H1 (cell line): ENCODE measurements around the gene DHPS. TPM values are rescaled to one million over a fixed set of nuclear protein-coding genes. Genes with fewer than 3 reads are reported as not detected.

ENCODE experiments used
- CTCF ChIA-PET: fragments of 300-600 bp; sonication (Branson Sonifier 250); formaldehyde crosslinking; loops from one replicate; lab custom pipeline; 2021; ENCODE audit not compliant: partially characterized antibody; lab: Charles Lee
- POLR2A ChIA-PET: fragments of 300-600 bp; sonication (Branson Sonifier 250); formaldehyde crosslinking; loops from one replicate; lab custom pipeline; 2021; ENCODE audit warnings: inconsistent platforms; ENCODE audit not compliant: partially characterized antibody; lab: Charles Lee
- DNase-seq, 2 experiments: peaks; one replicate each; pipeline versions ENCODE4 v3.0.0 to v3.0.0-alpha.2; 2010 to 2022; ENCODE audit warnings: low spot score in 2 of 2, low read depth in 1 of 2, mixed read lengths in 1 of 2
- FAIRE-seq: peaks from 2 replicates; lab custom pipeline; 2011; peaks lifted over from hg19 to GRCh38; lab: Jason Lieb, UNC
- H2AFZ ChIP-seq: 2 replicates; pipeline ENCODE4 v1.8.1; 2012; ENCODE audit warnings: low read length, inconsistent platforms
- H2AK5ac ChIP-seq: 2 replicates; pipeline ENCODE4 v1.6.1; 2013; ENCODE audit warnings: low read depth, low read length
- H2BK120ac ChIP-seq: replicated peaks from 2 replicates; pipeline ENCODE3; 2013; ENCODE audit warnings: low read depth, low read length, inconsistent platforms
- H2BK12ac ChIP-seq: 2 replicates; pipeline ENCODE4 v1.6.1; 2013; ENCODE audit warnings: low read depth, low read length
- H2BK15ac ChIP-seq: 2 replicates; pipeline ENCODE4 v1.6.1; 2013; ENCODE audit warnings: low read length
- H2BK20ac ChIP-seq: 2 replicates; pipeline ENCODE4 v1.6.1; 2013; ENCODE audit warnings: low read length
- H2BK5ac ChIP-seq: 2 replicates; pipeline ENCODE4 v1.6.1; 2013; ENCODE audit warnings: low read depth, low read length
- H3K14ac ChIP-seq: 2 replicates; pipeline ENCODE4 v1.6.1; 2013; ENCODE audit warnings: inconsistent platforms; ENCODE audit not compliant: insufficient read length
- H3K18ac ChIP-seq: 2 replicates; pipeline ENCODE4 v1.6.1; 2013; ENCODE audit warnings: low read length; ENCODE audit errors: extremely low read depth
- H3K23ac ChIP-seq: 2 replicates; pipeline ENCODE4 v1.6.1; 2013; ENCODE audit warnings: inconsistent platforms; ENCODE audit not compliant: insufficient read length
- H3K23me2 ChIP-seq: 2 replicates; pipeline ENCODE4 v1.6.1; 2013; ENCODE audit warnings: low read depth, low read length
- H3K27ac ChIP-seq: 2 replicates; pipeline ENCODE4 v1.6.1; 2011; ENCODE audit warnings: low read depth, low read length, inconsistent platforms
- H3K27me3 ChIP-seq, 4 experiments: replicated peaks in 1 of 4; 1 replicate in 1 of 4; 2 replicates in 3 of 4; pipeline versions ENCODE4 v1.6.1 to v1.8.1; 2011 to 2013; ENCODE audit warnings: low read length in 3 of 4, mild to moderate bottlenecking in 3 of 4, inconsistent platforms in 2 of 4, mixed read lengths in 2 of 4, moderate library complexity in 1 of 4; ENCODE audit not compliant: control insufficient read depth in 3 of 4, insufficient read depth in 3 of 4; ENCODE audit errors: extremely low read depth in 1 of 4
- H3K36me3 ChIP-seq, 4 experiments: 2 replicates each; pipeline versions ENCODE4 v1.6.1 to v1.8.1; 2011 to 2013; ENCODE audit warnings: mild to moderate bottlenecking in 4 of 4, low read length in 3 of 4, moderate library complexity in 2 of 4, control low read depth in 1 of 4, inconsistent platforms in 1 of 4; ENCODE audit not compliant: insufficient read depth in 4 of 4, control insufficient read depth in 2 of 4
- H3K4ac ChIP-seq: replicated peaks from 2 replicates; pipeline ENCODE3; 2013; ENCODE audit warnings: low read length, low read depth, mixed read lengths, inconsistent platforms; ENCODE audit not compliant: insufficient read length
- H3K4me1 ChIP-seq, 4 experiments: replicated peaks in 1 of 4; 1 replicate in 1 of 4; 2 replicates in 3 of 4; pipeline versions ENCODE4 v1.6.1 to v1.8.1; 2011 to 2013; ENCODE audit warnings: low read length in 3 of 4, inconsistent platforms in 2 of 4, mixed read lengths in 1 of 4; ENCODE audit not compliant: insufficient read depth in 4 of 4, control insufficient read depth in 3 of 4
- H3K4me2 ChIP-seq, 2 experiments: 2 replicates each; pipeline versions ENCODE4 v1.6.1 to v1.8.1; 2011 to 2013; ENCODE audit warnings: low read depth in 2 of 2, low read length in 2 of 2, control low read depth in 1 of 2, inconsistent platforms in 1 of 2, mild to moderate bottlenecking in 1 of 2; ENCODE audit not compliant: insufficient read depth in 1 of 2
- H3K4me3 ChIP-seq, 4 experiments: fragments of 200-600, 300-600 bp in 1 of 4; sonication (generic), shearing (Covaris generic), sonication (Bioruptor Twin) in 1 of 4; 2 replicates each; pipeline versions ENCODE4 v1.5.1 to v1.8.1; 2011 to 2016; ENCODE audit warnings: low read length in 4 of 4, low read depth in 3 of 4, control low read depth in 2 of 4, inconsistent platforms in 2 of 4, mild to moderate bottlenecking in 2 of 4, mixed read lengths in 1 of 4, moderate library complexity in 1 of 4; ENCODE audit not compliant: insufficient read depth in 2 of 4; ENCODE audit errors: extremely low read depth in 1 of 4
- H3K56ac ChIP-seq: replicated peaks from 2 replicates; pipeline ENCODE3; 2013; ENCODE audit warnings: low read depth, mild to moderate bottlenecking, mixed read lengths, low read length, inconsistent platforms; ENCODE audit not compliant: insufficient read length
- H3K79me1 ChIP-seq: 2 replicates; pipeline ENCODE4 v1.6.1; 2013; ENCODE audit warnings: low read depth, low read length, control low read depth
- H3K79me2 ChIP-seq, 2 experiments: 2 replicates each; pipeline versions ENCODE4 v1.6.1 to v1.8.1; 2012 to 2013; ENCODE audit warnings: low read length in 2 of 2, mild to moderate bottlenecking in 2 of 2, inconsistent platforms in 1 of 2; ENCODE audit not compliant: insufficient read depth in 2 of 2, control insufficient read depth in 1 of 2
- H3K9ac ChIP-seq, 4 experiments: replicated peaks in 1 of 4; 1 replicate in 1 of 4; 2 replicates in 3 of 4; pipeline versions ENCODE4 v1.6.1 to v1.8.1; 2011 to 2013; ENCODE audit warnings: low read depth in 3 of 4, low read length in 3 of 4, control low read depth in 2 of 4, mild to moderate bottlenecking in 2 of 4, moderate library complexity in 2 of 4, inconsistent platforms in 1 of 4; ENCODE audit errors: extremely low read depth in 1 of 4
- H3K9me3 ChIP-seq, 2 experiments: 2 replicates each; pipeline versions ENCODE4 v1.6.1 to v1.8.1; 2012 to 2013; ENCODE audit warnings: mild to moderate bottlenecking in 2 of 2, moderate library complexity in 2 of 2, control low read depth in 1 of 2, inconsistent platforms in 1 of 2, low read depth in 1 of 2, low read length in 1 of 2, mixed read lengths in 1 of 2; ENCODE audit not compliant: insufficient read depth in 2 of 2
- H4K20me1 ChIP-seq, 2 experiments: replicated peaks in 1 of 2; 2 replicates each; pipeline versions ENCODE3 to v1.8.1; 2011 to 2013; ENCODE audit warnings: inconsistent platforms in 2 of 2, low read length in 2 of 2, mild to moderate bottlenecking in 1 of 2; ENCODE audit not compliant: insufficient read depth in 2 of 2, control insufficient read depth in 1 of 2
- H4K5ac ChIP-seq: 2 replicates; pipeline ENCODE4 v1.6.1; 2013; ENCODE audit warnings: low read length, low read depth, mixed read lengths, inconsistent platforms; ENCODE audit not compliant: insufficient read length
- H4K8ac ChIP-seq: 2 replicates; pipeline ENCODE4 v1.8.0; 2013; ENCODE audit warnings: mild to moderate bottlenecking, moderate library complexity, low read length, inconsistent platforms; ENCODE audit not compliant: insufficient read depth; ENCODE audit errors: extremely low read depth
- H4K91ac ChIP-seq: replicated peaks from 2 replicates; pipeline ENCODE3; 2013; ENCODE audit warnings: low read length, mixed read lengths, inconsistent platforms; ENCODE audit not compliant: insufficient read length
- ATF3 ChIP-seq: IDR thresholded peaks from 2 replicates; pipeline ENCODE4 v1.6.1; 2011; ENCODE audit warnings: low read depth, mild to moderate bottlenecking, low read length; ENCODE audit not compliant: insufficient read depth
- CHD2 ChIP-seq: IDR thresholded peaks from 2 replicates; pipeline ENCODE4 v1.6.1; 2012; ENCODE audit warnings: low read length, improper control_type of control experiment
- CTCF ChIP-seq, 3 experiments: IDR thresholded peaks; 1 replicate in 2 of 3; 2 replicates in 1 of 3; pipeline versions ENCODE4 v1.5.1 to v1.6.1; 2011; ENCODE audit warnings: low read length in 3 of 3, mild to moderate bottlenecking in 3 of 3, inconsistent platforms in 2 of 3, low read depth in 1 of 3, moderate library complexity in 1 of 3; ENCODE audit not compliant: insufficient read depth in 1 of 3; ENCODE audit errors: control extremely low read depth in 1 of 3
- JUND ChIP-seq: IDR thresholded peaks from 2 replicates; pipeline ENCODE4 v1.6.1; 2011; ENCODE audit warnings: mild to moderate bottlenecking, improper control_type of control experiment, low read length
- KDM5A ChIP-seq: fragments of 200-600 bp; IDR thresholded peaks from 2 replicates; pipeline ENCODE4 v1.7.1; 2012; ENCODE audit warnings: mild to moderate bottlenecking, low read length, inconsistent platforms, mixed read lengths
- RBBP5 ChIP-seq: IDR thresholded peaks from 2 replicates; pipeline ENCODE4 v1.7.1; 2012; ENCODE audit warnings: low read depth, mild to moderate bottlenecking, inconsistent platforms, low read length, moderate library complexity, borderline replicate concordance
- SAP30 ChIP-seq: fragments of 300-600 bp; sonication (generic); IDR thresholded peaks from 2 replicates; pipeline ENCODE4 v1.7.1; 2012; ENCODE audit warnings: low read length, moderate library complexity, mild to moderate bottlenecking, inconsistent platforms; ENCODE audit not compliant: insufficient read depth, insufficient replicate concordance
- SIN3A ChIP-seq, 2 experiments: IDR thresholded peaks in 1 of 2; conservative IDR thresholded peaks in 1 of 2; 2 replicates each; pipeline ENCODE4 v1.6.1; 2011 to 2012; ENCODE audit warnings: low read length in 2 of 2, improper control_type of control experiment in 1 of 2, low read depth in 1 of 2, mild to moderate bottlenecking in 1 of 2
- SP4 ChIP-seq: IDR thresholded peaks from 2 replicates; pipeline ENCODE4 v1.6.1; 2012; ENCODE audit warnings: low read length, inconsistent platforms
- TBP ChIP-seq: IDR thresholded peaks from 2 replicates; pipeline ENCODE4 v1.6.1; 2011; ENCODE audit warnings: low read depth, low read length, improper control_type of control experiment
- WGBS, 2 experiments: shearing (Covaris generic) in 1 of 2; methylation state at CpG; one replicate each; pipeline versions ENCODE4 v1.1.6 to v1.1.7; 2013 to 2015; ENCODE audit warnings: low lambda C conversion rate in 2 of 2, mixed read lengths in 2 of 2, inconsistent platforms in 1 of 2, low coverage in 1 of 2, missing lambda C conversion rate in 1 of 2; ENCODE audit not compliant: insufficient replicate concordance in 2 of 2, insufficient coverage in 1 of 2, insufficient read length in 1 of 2; ENCODE audit errors: extremely low coverage in 1 of 2, missing lambda C conversion rate in 1 of 2; 5-methylcytosine and 5-hydroxymethylcytosine counted together
- polyA plus RNA-seq, 7 experiments: library from polyadenylated mRNA; depleted of rRNA in 3 of 7; stranded (reverse) in 5 of 7; unstranded in 2 of 7; fragments of >200 nt in 5 of 7; fragments of 200-250 nt in 2 of 7; gene quantifications; 1 replicate in 5 of 7; 2 replicates in 1 of 7; 4 replicates in 1 of 7; pipeline versions ENCODE4 v1.2.1 to v1.2.3, GENCODE V29; 2011 to 2013; ENCODE audit warnings: missing spikeins in 2 of 7, mixed read lengths in 2 of 7
- total RNA-seq: library from RNA; stranded (reverse); fragmentation: NEBNext Ultra II Directional; extraction: Animal tissue kit (Norgen Biotek cat#: 25700); gene quantifications from 2 replicates; pipeline ENCODE4 v1.2.1, GENCODE V29; 2021

DHPS gene
- total and polyA plus RNA-seq, 2 of the 8 experiments (the other 6 are each of a cell fraction or from before 2014, with no cell fraction given) = 86.6 to 99.6 TPM

GRCh38 chr19:12698138-12698537, 16.5 kb upstream of the DHPS start:
- H3K56ac ChIP-seq = no peak overlapping the region
- no peak overlapping the region for H3K9ac ChIP-seq
- H3K4ac ChIP-seq = no peak overlapping the region
- H3K4me1 ChIP-seq = peaks cover 0 to 7% (median 4%) of the 10 kb centered on the region in 4 experiments; a peak in 2 of 7 replicates
- H3K9me3 ChIP-seq = no peaks in the 10 kb centered on the region
- no peaks in the 10 kb centered on the region for H3K79me2 ChIP-seq
- H3K14ac ChIP-seq = no peak overlapping the region
- no peaks in the 10 kb centered on the region for H3K79me1 ChIP-seq
- H4K91ac ChIP-seq = no peak overlapping the region
- no peaks in the 10 kb centered on the region for H3K27me3 ChIP-seq
- peaks cover 7% of the 10 kb centered on the region; the same call in 1 of the 2 replicates for H3K23me2 ChIP-seq
- 88% methylated on average over 6 of the region's 6 CpGs; no CpG with 5 or more reads in 1 of the 2 experiments for WGBS, 2 experiments
- no peak overlapping the region for H2BK120ac ChIP-seq
- H4K8ac ChIP-seq = no peak overlapping the region
- POLR2A ChIA-PET = interaction anchor here (0.7 to 9.2 kb wide), 11 partner anchors 10 to 64 kb away, joined by 3 to 93 read pairs (median 7); partner anchors contain the start of genes DHPS, GET3, GNG14 and TNPO2
- FAIRE-seq = no peak
- no peak overlapping the region for H2BK5ac ChIP-seq
- H3K4me3 ChIP-seq = no peak overlapping the region
- no peak overlapping the region for H2AK5ac ChIP-seq
- H2BK20ac ChIP-seq = no peak overlapping the region
- peaks cover 4 to 6% of the 10 kb centered on the region in 2 experiments for H4K20me1 ChIP-seq
- CTCF ChIA-PET = interaction anchor here (1.2 to 1.7 kb wide), 4 partner anchors 16 to 187 kb away, joined by 3 to 6 read pairs (median 4); no protein-coding TSS in a partner anchor
- DNase-seq = no peak
- H2BK12ac ChIP-seq = no peak overlapping the region
- no peak overlapping the region for H2BK15ac ChIP-seq
- no peak overlapping the region for H3K23ac ChIP-seq
- H3K36me3 ChIP-seq = peaks cover 19 to 42% (median 25%) of the 10 kb centered on the region in 4 experiments
- H3K27ac ChIP-seq = no peak overlapping the region
- no peak overlapping the region for H3K4me2 ChIP-seq
- no peak overlapping the region for H4K5ac ChIP-seq
- H2AFZ ChIP-seq = no peak overlapping the region
- no peak overlapping the region for H3K18ac ChIP-seq
- TF ChIP-seq CTCF (IDR thresholded peaks at IDR 0.05; ENCODE audit: control extremely low read depth in 1 of 3, insufficient read depth in 1 of 3, low read depth in 1 of 3, low read length in 3 of 3) = no peak
- TF ChIP-seq ATF3 = no peak
- no peak for TF ChIP-seq SAP30
- TF ChIP-seq TBP = no peak
- TF ChIP-seq SIN3A (conservative IDR thresholded peaks at IDR 0.05 in 1 of 2, IDR thresholded peaks at IDR 0.05 in 1 of 2; ENCODE audit: low read depth in 1 of 2, low read length in 2 of 2) = no peak
- TF ChIP-seq CHD2 = no peak
- TF ChIP-seq SP4 = no peak
- no peak for TF ChIP-seq KDM5A
- TF ChIP-seq JUND = no peak
- no peak for TF ChIP-seq RBBP5
